Cardiac muscle cell (in vitro differentiated cells and primary cell): Measurements from ENCODE around the gene LAMTOR3. TPM values are rescaled to one million over a fixed set of nuclear protein-coding genes. Genes with fewer than 3 reads are reported as not detected.
A peak's percentile ranks its signal among the peaks of the same experiment; 100 is the strongest.

Experiments used
- DNase-seq, 2 donors: peaks; one replicate each; pipeline versions ENCODE4 v3.0.0 to v3.0.0-alpha.2; 2010 to 2017; ENCODE audit warnings: low read depth in 1 of 2, low spot score in 1 of 2
- H3K27ac ChIP-seq: fragments of 200-600 bp; sonication (generic); 2 replicates; pipeline ENCODE4 v1.5.1; 2016
- H3K27me3 ChIP-seq: fragments of 200-600 bp; sonication (generic); 2 replicates; pipeline ENCODE4 v1.6.0; 2016; ENCODE audit warnings: control low read depth
- H3K36me3 ChIP-seq: fragments of 200-600 bp; sonication (generic); 2 replicates; pipeline ENCODE4 v1.5.1; 2016; ENCODE audit warnings: control low read depth
- H3K4me1 ChIP-seq: fragments of 200-600 bp; sonication (generic); 2 replicates; pipeline ENCODE4 v1.8.1; 2017; ENCODE audit warnings: low read depth, mild to moderate bottlenecking, mixed run types
- H3K4me3 ChIP-seq: fragments of 200-600 bp; sonication (generic); 2 replicates; pipeline ENCODE4 v1.5.1; 2016; ENCODE audit warnings: mild to moderate bottlenecking
- H3K9me3 ChIP-seq: fragments of 200-600 bp; sonication (generic); 2 replicates; pipeline ENCODE4 v1.5.1; 2017; ENCODE audit warnings: low read depth, mild to moderate bottlenecking, control low read depth
- polyA plus RNA-seq: library from polyadenylated mRNA; unstranded; fragments of >200 nt; fragmentation: Nextera tagmentation; extraction: Ambion mirVana; gene quantifications from 2 replicates; pipeline ENCODE4 v1.2.1, GENCODE V29; 2016
- total RNA-seq: library from RNA; depleted of rRNA; stranded (reverse); fragments of >200 nt; gene quantifications from 2 replicates; pipeline ENCODE4 v1.2.3, GENCODE V29; 2016
- TF ChIP-seq, protein P1 (sequence below): IDR thresholded peaks from 2 replicates; pipeline ENCODE4 v1.5.1; 2012; ENCODE audit warnings: low read depth, mild to moderate bottlenecking, low read length

Gene LAMTOR3
- total and polyA plus RNA-seq, 2 experiments from 2014 or later, result 24.8 to 77.1 TPM

DNA sequence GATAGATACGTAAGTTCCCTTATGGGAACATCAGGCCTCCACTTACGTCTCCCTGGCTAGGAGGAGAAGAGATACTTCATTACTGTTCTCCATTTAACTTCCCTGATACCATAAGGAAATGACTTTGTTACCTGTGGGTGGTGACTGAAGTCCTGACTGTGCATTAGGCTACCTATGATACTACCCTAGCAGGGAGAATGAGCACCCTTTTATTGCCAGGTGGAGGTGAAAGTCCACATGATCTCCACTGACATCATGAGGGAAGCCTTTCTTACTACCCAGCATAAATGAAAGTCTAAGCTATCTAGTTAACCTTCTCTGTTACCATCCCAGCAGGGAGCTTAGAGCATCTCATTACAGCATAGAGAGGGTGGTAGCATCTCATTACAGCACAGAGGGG is 24.4 kb upstream of the LAMTOR3 start:
- Histone ChIP-seq H3K4me1 (no peaks in the 10 kb centered on the region), H3K36me3 (peaks cover 30% of the 10 kb centered on the region), H3K9me3 (no peaks in the 10 kb centered on the region), H3K4me3 (no peak overlapping the region), H3K27me3 (no peaks in the 10 kb centered on the region), H3K27ac (no peak overlapping the region)
- TF ChIP-seq, protein P1, sequence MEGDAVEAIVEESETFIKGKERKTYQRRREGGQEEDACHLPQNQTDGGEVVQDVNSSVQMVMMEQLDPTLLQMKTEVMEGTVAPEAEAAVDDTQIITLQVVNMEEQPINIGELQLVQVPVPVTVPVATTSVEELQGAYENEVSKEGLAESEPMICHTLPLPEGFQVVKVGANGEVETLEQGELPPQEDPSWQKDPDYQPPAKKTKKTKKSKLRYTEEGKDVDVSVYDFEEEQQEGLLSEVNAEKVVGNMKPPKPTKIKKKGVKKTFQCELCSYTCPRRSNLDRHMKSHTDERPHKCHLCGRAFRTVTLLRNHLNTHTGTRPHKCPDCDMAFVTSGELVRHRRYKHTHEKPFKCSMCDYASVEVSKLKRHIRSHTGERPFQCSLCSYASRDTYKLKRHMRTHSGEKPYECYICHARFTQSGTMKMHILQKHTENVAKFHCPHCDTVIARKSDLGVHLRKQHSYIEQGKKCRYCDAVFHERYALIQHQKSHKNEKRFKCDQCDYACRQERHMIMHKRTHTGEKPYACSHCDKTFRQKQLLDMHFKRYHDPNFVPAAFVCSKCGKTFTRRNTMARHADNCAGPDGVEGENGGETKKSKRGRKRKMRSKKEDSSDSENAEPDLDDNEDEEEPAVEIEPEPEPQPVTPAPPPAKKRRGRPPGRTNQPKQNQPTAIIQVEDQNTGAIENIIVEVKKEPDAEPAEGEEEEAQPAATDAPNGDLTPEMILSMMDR, result no peak
- DNase-seq, result no peak

GRCh38 chr4:99917575-99917974 is 23.3 kb upstream of the LAMTOR3 start:
- Histone ChIP-seq H3K4me3 (no peak overlapping the region), H3K9me3 (no peaks in the 10 kb centered on the region), H3K27me3 (no peaks in the 10 kb centered on the region), H3K27ac (no peak overlapping the region), H3K4me1 (no peaks in the 10 kb centered on the region), H3K36me3 (peaks cover 25% of the 10 kb centered on the region)
- TF ChIP-seq, protein P1, result no peak
- no peak for DNase-seq

- Histone ChIP-seq H3K36me3 (peaks cover 20% of the 10 kb centered on the region), H3K4me1 (no peaks in the 10 kb centered on the region), H3K27ac (no peak overlapping the region), H3K4me3 (no peak overlapping the region), H3K27me3 (no peaks in the 10 kb centered on the region), H3K9me3 (no peaks in the 10 kb centered on the region)
- DNase-seq, result no peak
- TF ChIP-seq, protein P1, result no peak
Observed at GRCh38 chr4:99915449-99915848, 21.2 kb upstream of the LAMTOR3 start.

DNA sequence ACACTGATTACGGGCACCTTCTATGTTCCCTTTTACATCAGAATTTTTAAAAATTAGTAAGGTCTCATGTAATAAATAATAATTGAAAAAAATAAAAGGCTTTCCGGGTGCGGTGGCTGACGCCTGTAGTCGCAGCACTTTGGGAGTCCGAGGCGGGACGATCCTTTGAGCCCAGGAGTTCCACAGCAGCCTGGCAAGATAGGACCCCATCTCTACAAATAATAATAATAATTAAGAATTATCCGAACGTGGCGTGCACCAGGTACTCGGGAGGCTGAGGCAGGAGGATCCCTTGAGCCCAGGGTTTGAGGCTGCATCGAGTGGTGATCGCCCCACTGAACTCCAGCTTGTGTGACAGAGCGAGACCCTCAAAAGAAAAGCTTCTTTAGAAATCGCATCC is 771 bp upstream of the LAMTOR3 start:
- Histone ChIP-seq H3K27ac (peak overlapping the region; percentile 95), H3K9me3 (no peaks in the 10 kb centered on the region), H3K4me1 (peaks cover 8% of the 10 kb centered on the region), H3K4me3 (peak overlapping the region; percentile 99), H3K27me3 (no peaks in the 10 kb centered on the region), H3K36me3 (peaks cover 4% of the 10 kb centered on the region)
- no peak for DNase-seq
- TF ChIP-seq, protein P1, result no peak

DNA sequence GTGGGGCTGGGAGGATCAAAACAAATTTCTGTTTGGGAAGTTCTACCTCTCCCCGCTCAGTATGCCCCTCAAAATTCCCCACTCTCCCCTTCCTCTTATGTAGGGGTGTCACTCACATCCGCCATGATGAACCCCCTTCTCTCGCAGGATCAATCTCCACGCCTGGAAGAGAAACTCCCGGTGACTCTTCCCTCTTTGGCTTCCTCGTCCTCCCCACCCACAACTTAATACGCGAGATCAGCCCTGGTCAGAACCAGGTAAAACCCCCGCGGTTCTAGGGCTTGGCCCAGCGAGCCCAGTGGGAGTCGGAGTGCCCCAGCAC is 427 bp downstream of the LAMTOR3 start:
- peaks cover 8% of the 10 kb centered on the region for H3K4me1 ChIP-seq
- DNase-seq, result no peak
- H3K36me3 ChIP-seq, result no peaks in the 10 kb centered on the region
- peak overlapping the region; percentile 99 for H3K4me3 ChIP-seq
- no peaks in the 10 kb centered on the region for H3K9me3 ChIP-seq
- TF ChIP-seq, protein P1, result no peak
- H3K27ac ChIP-seq, result peak overlapping the region; percentile 95
- H3K27me3 ChIP-seq, result no peaks in the 10 kb centered on the region

- H3K27me3 ChIP-seq, result no peaks in the 10 kb centered on the region
- H3K27ac ChIP-seq, result no peak overlapping the region
- peaks cover 8% of the 10 kb centered on the region for H3K4me1 ChIP-seq
- H3K4me3 ChIP-seq, result no peak overlapping the region
- no peak for DNase-seq
- H3K9me3 ChIP-seq, result no peaks in the 10 kb centered on the region
- no peaks in the 10 kb centered on the region for H3K36me3 ChIP-seq
- TF ChIP-seq, protein P1, result no peak
Observed at GRCh38 chr4:99893029-99893428, 1.2 kb downstream of the LAMTOR3 start.
